Measurements from ENCODE around the gene ALG8. TPM values are rescaled to one million over a fixed set of nuclear protein-coding genes. Genes with fewer than 3 reads are reported as not detected.

ALG8 gene
- total and polyA plus RNA-seq, 2 experiments from 2014 or later = 94.3 to 130 TPM

- no peak for TF ChIP-seq NANOG (IDR thresholded peaks at IDR 0.05; ENCODE audit: borderline replicate concordance)
- TF ChIP-seq CREB1 (CRISPR knock-in tag; IDR thresholded peaks at IDR 0.05; ENCODE audit: low read depth) = no peak
- no peak for TF ChIP-seq ZNF331 (CRISPR knock-in tag; IDR thresholded peaks at IDR 0.05; ENCODE audit: low read depth)
- TF ChIP-seq ZNF462 (CRISPR knock-in tag; IDR thresholded peaks at IDR 0.05) = no peak
- TF ChIP-seq POLR2AphosphoS5 (IDR thresholded peaks at IDR 0.05; ENCODE audit: low read depth) = no peak
- TF ChIP-seq EZH2 (IDR thresholded peaks at IDR 0.05; ENCODE audit: low read depth, unreplicated experiment) = no peak
- TF ChIP-seq REST (IDR thresholded peaks at IDR 0.05; ENCODE audit: unreplicated experiment) = no peak
- no peak for TF ChIP-seq EZH2phosphoT487 (IDR thresholded peaks at IDR 0.05; ENCODE audit: unreplicated experiment)
- TF ChIP-seq ZNF114 (CRISPR knock-in tag; IDR thresholded peaks at IDR 0.05) = no peak
- TF ChIP-seq STAT1 (IDR thresholded peaks at IDR 0.05; ENCODE audit: unreplicated experiment) = no peak
- no peak for TF ChIP-seq ETS1 (IDR thresholded peaks at IDR 0.05)
- no peak for TF ChIP-seq CTCF (conservative IDR thresholded peaks at IDR 0.05; ENCODE audit: low read depth in 2 of 2)
- no peak for TF ChIP-seq JUNB (IDR thresholded peaks at IDR 0.05; ENCODE audit: unreplicated experiment)
- DNase-seq (ENCODE audit: low spot score) (no peak), ATAC-seq (no peak)
- no peaks in the 10 kb centered on the region for H3K9me2 ChIP-seq (ENCODE audit: insufficient read depth)
- no peaks in the 10 kb centered on the region for H3K79me2 ChIP-seq (replicated peaks; ENCODE audit: insufficient read depth)
- no peak overlapping the region for H3K27ac Mint-ChIP-seq
- no peak overlapping the region for H3K27ac ChIP-seq (ENCODE audit: low read depth)
- no peaks in the 10 kb centered on the region for H3K9me3 Mint-ChIP-seq
- no peak overlapping the region for H3K4me3 ChIP-seq
- H4K20me1 ChIP-seq (replicated peaks; ENCODE audit: insufficient read depth) = no peaks in the 10 kb centered on the region
- no peaks in the 10 kb centered on the region for H3K4me1 Mint-ChIP-seq
- no peaks in the 10 kb centered on the region for H3F3A ChIP-seq (replicated peaks; ENCODE audit: low read depth)
- H2AFZ ChIP-seq = no peak overlapping the region
- H3K4me1 ChIP-seq (ENCODE audit: insufficient read depth) = no peaks in the 10 kb centered on the region
- H3K36me3 ChIP-seq (ENCODE audit: insufficient read depth) = peaks cover 30% of the 10 kb centered on the region
- peaks cover 3% of the 10 kb centered on the region for H3K27me3 Mint-ChIP-seq (ENCODE audit: insufficient read depth, low read depth, poor library complexity)
- no peak overlapping the region for H3K4me2 ChIP-seq
- H3K4me3 Mint-ChIP-seq = no peak overlapping the region
- no peaks in the 10 kb centered on the region for H3K27me3 ChIP-seq (ENCODE audit: insufficient read depth)
- H3K36me3 Mint-ChIP-seq (ENCODE audit: low read depth) = peaks cover 44% of the 10 kb centered on the region
These were observed 39.2 kb downstream of the ALG8 start for GRCh38 chr11:78100261-78100660.

Measured in GM23338 (cell line).